ENCODE measurements around the gene RAB6B. TPM values are rescaled to one million over a fixed set of nuclear protein-coding genes. Genes with fewer than 3 reads are reported as not detected.

RAB6B gene
- total RNA-seq, 1 experiment from 2014 or later = 0.52 TPM

GRCh38 chr3:133934996-133935842 lies 39.5 kb upstream of the RAB6B start:
- POLR2A ChIA-PET (ENCODE audit: unreplicated experiment) = no interaction called here
- TF ChIP-seq EZH2 (IDR thresholded peaks at IDR 0.05; ENCODE audit: low read depth) = no peak
- no peak for TF ChIP-seq CTCF (conservative IDR thresholded peaks at IDR 0.05)
- CTCF ChIA-PET = no interaction called here
- H3K27me3 ChIP-seq (ENCODE audit: insufficient read depth, low read depth) = peaks cover 48% of the 10 kb centered on the region
- H3K36me3 ChIP-seq (ENCODE audit: low read depth) = no peaks in the 10 kb centered on the region
- no peaks in the 10 kb centered on the region for H3F3A ChIP-seq (ENCODE audit: insufficient read depth, low read depth)
- H2AFZ ChIP-seq = no peak overlapping the region
- no peak overlapping the region for H3K27ac ChIP-seq
- no TSS peak for BruUV-seq (replicated peaks)
- intact Hi-C loops (cut with micrococcal nuclease; ENCODE audit: unreplicated experiment) = loop anchor here (5.0 kb wide), 3 partner anchors 222 to 557 kb away; no protein-coding TSS in a partner anchor
- peaks cover 8% of the 10 kb centered on the region for H4K20me1 ChIP-seq (ENCODE audit: insufficient read depth)
- no peaks in the 10 kb centered on the region for H3K9me2 ChIP-seq (ENCODE audit: insufficient read depth)
- H3K4me3 ChIP-seq = no peak overlapping the region
- no peaks in the 10 kb centered on the region for H3K4me1 ChIP-seq (replicated peaks; ENCODE audit: insufficient read depth)
- no peak overlapping the region for H3K4me2 ChIP-seq
- H3K9me3 ChIP-seq (ENCODE audit: insufficient read depth, low read depth) = no peaks in the 10 kb centered on the region
- no peaks in the 10 kb centered on the region for H3K79me2 ChIP-seq (ENCODE audit: low read depth)
- DNase-seq = no peak

- no peak overlapping the region for H2AFZ ChIP-seq
- ChIA-PET POLR2A (ENCODE audit: unreplicated experiment) (no interaction called here), CTCF (no interaction called here)
- H3K4me2 ChIP-seq = no peak overlapping the region
- peaks cover 8% of the 10 kb centered on the region for H4K20me1 ChIP-seq (ENCODE audit: insufficient read depth)
- no peak overlapping the region for H3K27ac ChIP-seq
- H3K27me3 ChIP-seq (ENCODE audit: insufficient read depth, low read depth) = peaks cover 41% of the 10 kb centered on the region
- DNase-seq = no peak
- H3K9me3 ChIP-seq (ENCODE audit: insufficient read depth, low read depth) = no peaks in the 10 kb centered on the region
- no peak overlapping the region for H3K4me3 ChIP-seq
- H3K9me2 ChIP-seq (ENCODE audit: insufficient read depth) = no peaks in the 10 kb centered on the region
- intact Hi-C loops (cut with micrococcal nuclease; ENCODE audit: unreplicated experiment) = loop anchor here (5.0 kb wide), 2 partner anchors 263 to 558 kb away; no protein-coding TSS in a partner anchor
- H3F3A ChIP-seq (ENCODE audit: insufficient read depth, low read depth) = no peaks in the 10 kb centered on the region
- no TSS peak for BruUV-seq (replicated peaks)
- no peaks in the 10 kb centered on the region for H3K79me2 ChIP-seq (ENCODE audit: low read depth)
- H3K36me3 ChIP-seq (ENCODE audit: low read depth) = no peaks in the 10 kb centered on the region
- no peaks in the 10 kb centered on the region for H3K4me1 ChIP-seq (replicated peaks; ENCODE audit: insufficient read depth)
- TF ChIP-seq EZH2 (IDR thresholded peaks at IDR 0.05; ENCODE audit: low read depth) (no peak), CTCF (conservative IDR thresholded peaks at IDR 0.05) (no peak)
These were observed 38.6 kb upstream of the RAB6B start for GRCh38 chr3:133934073-133934970.

- intact Hi-C loops (cut with micrococcal nuclease; ENCODE audit: unreplicated experiment) = loop anchor here (5.0 kb wide), 2 partner anchors 264 to 559 kb away; no protein-coding TSS in a partner anchor
- Histone ChIP-seq H3K36me3 (ENCODE audit: low read depth) (no peaks in the 10 kb centered on the region), H3F3A (ENCODE audit: insufficient read depth, low read depth) (no peaks in the 10 kb centered on the region), H3K4me3 (no peak overlapping the region), H3K4me2 (no peak overlapping the region), H3K27ac (no peak overlapping the region), H3K9me3 (ENCODE audit: insufficient read depth, low read depth) (no peaks in the 10 kb centered on the region), H3K4me1 (replicated peaks; ENCODE audit: insufficient read depth) (no peaks in the 10 kb centered on the region), H2AFZ (no peak overlapping the region), H3K9me2 (ENCODE audit: insufficient read depth) (no peaks in the 10 kb centered on the region), H3K79me2 (ENCODE audit: low read depth) (no peaks in the 10 kb centered on the region), H3K27me3 (ENCODE audit: insufficient read depth, low read depth) (peaks cover 32% of the 10 kb centered on the region), H4K20me1 (ENCODE audit: insufficient read depth) (no peaks in the 10 kb centered on the region; the same call in none of the 2 replicates)
- BruUV-seq (replicated peaks) = no TSS peak
- ChIA-PET POLR2A (ENCODE audit: unreplicated experiment) (no interaction called here), CTCF (no interaction called here)
- no peak for TF ChIP-seq CTCF (conservative IDR thresholded peaks at IDR 0.05)
- no peak for TF ChIP-seq EZH2 (IDR thresholded peaks at IDR 0.05; ENCODE audit: low read depth)
- no peak for DNase-seq
These were observed 37.7 kb upstream of the RAB6B start for GRCh38 chr3:133933097-133934024.

Measured in PC-9 (cell line).